ENCODE data around the gene ENG.
A peak's percentile ranks its signal among the peaks of the same experiment; 100 is the strongest.

ENG gene

GRCh38 chr9:127816362-127816725 lies 38.1 kb downstream of the ENG start:
- Histone ChIP-seq H3K27me3 (ENCODE audit: control insufficient read depth in 5 of 5, insufficient read depth in 4 of 5, low read length in 5 of 5) (no peaks in the 10 kb centered on the region), H3K9me3 (ENCODE audit: control insufficient read depth in 5 of 5, low read length in 5 of 5) (no peaks in the 10 kb centered on the region), H3K27ac (ENCODE audit: low read depth, low read length) (no peak overlapping the region), H3K4me3 (ENCODE audit: low read depth in 1 of 5, low read length in 5 of 5) (no peak overlapping the region), H3K4me1 (ENCODE audit: control insufficient read depth in 5 of 5, insufficient read depth in 5 of 5, low read length in 5 of 5) (peaks cover 0 to 48% (median 0%) of the 10 kb centered on the region in 5 donors), H3K36me3 (ENCODE audit: control insufficient read depth in 5 of 5, insufficient read depth in 5 of 5, low read length in 5 of 5) (peaks cover 0 to 87% (median 76%) of the 10 kb centered on the region in 5 donors), H3K9ac (ENCODE audit: low read length in 5 of 5) (no peak overlapping the region)

GRCh38 chr9:127815512-127816361 lies 38.7 kb downstream of the ENG start:
- H3K9me3 ChIP-seq (ENCODE audit: control insufficient read depth in 5 of 5, low read length in 5 of 5): no peaks in the 10 kb centered on the region
- no peaks in the 10 kb centered on the region for H3K27me3 ChIP-seq (ENCODE audit: control insufficient read depth in 5 of 5, insufficient read depth in 4 of 5, low read length in 5 of 5)
- peaks cover 0 to 48% (median 0%) of the 10 kb centered on the region in 5 donors for H3K4me1 ChIP-seq (ENCODE audit: control insufficient read depth in 5 of 5, insufficient read depth in 5 of 5, low read length in 5 of 5)
- H3K36me3 ChIP-seq (ENCODE audit: control insufficient read depth in 5 of 5, insufficient read depth in 5 of 5, low read length in 5 of 5): peaks cover 0 to 83% (median 74%) of the 10 kb centered on the region in 5 donors
- H3K9ac ChIP-seq (ENCODE audit: low read length in 5 of 5): no peak overlapping the region
- no peak overlapping the region for H3K4me3 ChIP-seq (ENCODE audit: low read depth in 1 of 5, low read length in 5 of 5)
- no peak overlapping the region for H3K27ac ChIP-seq (ENCODE audit: low read depth, low read length)

GRCh38 chr9:127814619-127815511 lies 39.6 kb downstream of the ENG start:
- Histone ChIP-seq H3K9me3 (ENCODE audit: control insufficient read depth in 5 of 5, low read length in 5 of 5) (no peaks in the 10 kb centered on the region), H3K36me3 (ENCODE audit: control insufficient read depth in 5 of 5, insufficient read depth in 5 of 5, low read length in 5 of 5) (peaks cover 0 to 86% (median 80%) of the 10 kb centered on the region in 5 donors), H3K27me3 (ENCODE audit: control insufficient read depth in 5 of 5, insufficient read depth in 4 of 5, low read length in 5 of 5) (no peaks in the 10 kb centered on the region), H3K4me1 (ENCODE audit: control insufficient read depth in 5 of 5, insufficient read depth in 5 of 5, low read length in 5 of 5) (peaks cover 0 to 47% (median 6%) of the 10 kb centered on the region in 5 donors), H3K27ac (ENCODE audit: low read depth, low read length) (no peak overlapping the region), H3K4me3 (ENCODE audit: low read depth in 1 of 5, low read length in 5 of 5) (no peak overlapping the region), H3K9ac (ENCODE audit: low read length in 5 of 5) (no peak overlapping the region)

- peaks cover 0 to 44% (median 12%) of the 10 kb centered on the region in 5 donors for H3K4me1 ChIP-seq (ENCODE audit: control insufficient read depth in 5 of 5, insufficient read depth in 5 of 5, low read length in 5 of 5)
- no peaks in the 10 kb centered on the region for H3K9me3 ChIP-seq (ENCODE audit: control insufficient read depth in 5 of 5, low read length in 5 of 5)
- no peak overlapping the region for H3K9ac ChIP-seq (ENCODE audit: low read length in 5 of 5)
- peak overlapping the region; percentile 37 for H3K27ac ChIP-seq (ENCODE audit: low read depth, low read length)
- H3K36me3 ChIP-seq (ENCODE audit: control insufficient read depth in 5 of 5, insufficient read depth in 5 of 5, low read length in 5 of 5): peaks cover 0 to 84% (median 77%) of the 10 kb centered on the region in 5 donors
- H3K4me3 ChIP-seq (ENCODE audit: low read depth in 1 of 5, low read length in 5 of 5): no peak overlapping the region
- no peaks in the 10 kb centered on the region for H3K27me3 ChIP-seq (ENCODE audit: control insufficient read depth in 5 of 5, insufficient read depth in 4 of 5, low read length in 5 of 5)
These were observed 40.7 kb downstream of the ENG start for GRCh38 chr9:127813686-127814226.

- H3K36me3 ChIP-seq (ENCODE audit: control insufficient read depth in 5 of 5, insufficient read depth in 5 of 5, low read length in 5 of 5): peaks cover 0 to 85% (median 77%) of the 10 kb centered on the region in 5 donors
These were observed 41.4 kb downstream of the ENG start for GRCh38 chr9:127812936-127813675.

GRCh38 chr9:127812011-127812410 lies 42.4 kb downstream of the ENG start:
- Histone ChIP-seq H3K27ac (ENCODE audit: low read depth, low read length) (no peak overlapping the region), H3K4me1 (ENCODE audit: control insufficient read depth in 5 of 5, insufficient read depth in 5 of 5, low read length in 5 of 5) (peaks cover 0 to 31% (median 12%) of the 10 kb centered on the region in 5 donors), H3K9ac (ENCODE audit: low read length in 5 of 5) (no peak overlapping the region), H3K9me3 (ENCODE audit: control insufficient read depth in 5 of 5, low read length in 5 of 5) (no peaks in the 10 kb centered on the region), H3K27me3 (ENCODE audit: control insufficient read depth in 5 of 5, insufficient read depth in 4 of 5, low read length in 5 of 5) (no peaks in the 10 kb centered on the region), H3K36me3 (ENCODE audit: control insufficient read depth in 5 of 5, insufficient read depth in 5 of 5, low read length in 5 of 5) (peaks cover 0 to 85% (median 77%) of the 10 kb centered on the region in 5 donors), H3K4me3 (ENCODE audit: low read depth in 1 of 5, low read length in 5 of 5) (no peak overlapping the region)

More at GRCh38 chr9:127812936-127813675, 41.4 kb downstream of the ENG start:
- Histone ChIP-seq H3K4me3 (ENCODE audit: low read depth in 1 of 5, low read length in 5 of 5) (no peak overlapping the region), H3K4me1 (ENCODE audit: control insufficient read depth in 5 of 5, insufficient read depth in 5 of 5, low read length in 5 of 5) (peaks cover 0 to 41% (median 12%) of the 10 kb centered on the region in 5 donors), H3K27ac (ENCODE audit: low read depth, low read length) (no peak overlapping the region), H3K27me3 (ENCODE audit: control insufficient read depth in 5 of 5, insufficient read depth in 4 of 5, low read length in 5 of 5) (no peaks in the 10 kb centered on the region), H3K9me3 (ENCODE audit: control insufficient read depth in 5 of 5, low read length in 5 of 5) (no peaks in the 10 kb centered on the region), H3K9ac (ENCODE audit: low read length in 5 of 5) (peak overlapping the region in 1 of 5 donors; percentile 23)

GRCh38 chr9:127810378-127811187 lies 43.9 kb downstream of the ENG start:
- no peaks in the 10 kb centered on the region for H3K27me3 ChIP-seq (ENCODE audit: control insufficient read depth in 5 of 5, insufficient read depth in 4 of 5, low read length in 5 of 5)
- H3K4me1 ChIP-seq (ENCODE audit: control insufficient read depth in 5 of 5, insufficient read depth in 5 of 5, low read length in 5 of 5): peaks cover 0 to 20% (median 12%) of the 10 kb centered on the region in 5 donors
- H3K9me3 ChIP-seq (ENCODE audit: control insufficient read depth in 5 of 5, low read length in 5 of 5): no peaks in the 10 kb centered on the region
- H3K9ac ChIP-seq (ENCODE audit: low read length in 5 of 5): no peak overlapping the region
- no peak overlapping the region for H3K4me3 ChIP-seq (ENCODE audit: low read depth in 1 of 5, low read length in 5 of 5)
- H3K27ac ChIP-seq (ENCODE audit: low read depth, low read length): peak overlapping the region; percentile 69
- H3K36me3 ChIP-seq (ENCODE audit: control insufficient read depth in 5 of 5, insufficient read depth in 5 of 5, low read length in 5 of 5): peaks cover 0 to 82% (median 72%) of the 10 kb centered on the region in 5 donors

GRCh38 chr9:127809540-127810377 lies 44.7 kb downstream of the ENG start:
- H3K27me3 ChIP-seq (ENCODE audit: control insufficient read depth in 5 of 5, insufficient read depth in 4 of 5, low read length in 5 of 5): no peaks in the 10 kb centered on the region
- no peaks in the 10 kb centered on the region for H3K9me3 ChIP-seq (ENCODE audit: control insufficient read depth in 5 of 5, low read length in 5 of 5)
- peaks cover 0 to 15% (median 12%) of the 10 kb centered on the region in 5 donors for H3K4me1 ChIP-seq (ENCODE audit: control insufficient read depth in 5 of 5, insufficient read depth in 5 of 5, low read length in 5 of 5)
- peak overlapping the region in 2 of 5 donors; percentile 22 to 31 for H3K4me3 ChIP-seq (ENCODE audit: low read depth in 1 of 5, low read length in 5 of 5)
- no peak overlapping the region for H3K9ac ChIP-seq (ENCODE audit: low read length in 5 of 5)
- peaks cover 0 to 74% (median 64%) of the 10 kb centered on the region in 5 donors for H3K36me3 ChIP-seq (ENCODE audit: control insufficient read depth in 5 of 5, insufficient read depth in 5 of 5, low read length in 5 of 5)
- H3K27ac ChIP-seq (ENCODE audit: low read depth, low read length): peak overlapping the region; percentile 69

Measured in subcutaneous abdominal adipose tissue (tissue), 5 donors.